BE2C (cell line): ENCODE measurements around the gene GNAI1.

Source experiments
- DNase-seq: peaks from one replicate; pipeline ENCODE4 v3.0.0-alpha.2; 2020
- H3K27me3 ChIP-seq: fragments of 250-450 bp; sonication (Bioruptor Pico); 2 replicates; pipeline ENCODE4 v1.5.1; 2020; ENCODE audit warnings: mild to moderate bottlenecking
- H3K36me3 ChIP-seq: fragments of 250-450 bp; sonication (Bioruptor Pico); 2 replicates; pipeline ENCODE4 v1.5.1; 2020; ENCODE audit warnings: mild to moderate bottlenecking
- H3K4me1 ChIP-seq: fragments of 250-450 bp; sonication (Bioruptor Pico); 2 replicates; pipeline ENCODE4 v1.5.1; 2020
- H3K4me3 ChIP-seq: 2 replicates; pipeline ENCODE4 v1.5.1; 2011; ENCODE audit warnings: low read depth, low read length
- H3K9me3 ChIP-seq: fragments of 250-450 bp; sonication (Bioruptor Pico); 2 replicates; pipeline ENCODE4 v1.5.1; 2020
- TF ChIP-seq, protein P1 (sequence below): IDR thresholded peaks from 2 replicates; pipeline ENCODE4 v1.5.1; 2012; ENCODE audit warnings: mild to moderate bottlenecking, low read depth, low read length

GNAI1 gene

DNA sequence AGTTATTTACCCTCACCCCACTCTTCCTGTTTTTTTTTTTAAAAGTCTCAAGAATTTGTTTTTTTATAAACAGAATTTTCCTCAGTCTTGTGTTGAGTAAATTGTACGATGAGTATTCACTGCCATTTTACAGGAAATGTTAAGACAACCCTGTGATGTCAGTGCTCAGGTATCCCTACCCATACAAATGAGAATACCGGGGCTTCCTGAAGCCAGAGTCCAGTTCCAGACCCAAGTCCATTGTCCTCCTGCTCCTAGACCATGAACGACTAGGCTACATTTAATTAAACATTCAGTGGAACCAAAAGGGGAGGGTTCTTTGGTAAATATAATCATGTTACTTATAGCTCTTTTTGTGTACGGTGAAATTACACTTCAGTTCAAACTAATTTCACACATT, 79.2 kb downstream of the GNAI1 start:
- Histone ChIP-seq H3K36me3 (peaks cover 7% of the 10 kb centered on the region), H3K9me3 (no peaks in the 10 kb centered on the region), H3K4me3 (no peak overlapping the region), H3K27me3 (no peaks in the 10 kb centered on the region), H3K4me1 (no peaks in the 10 kb centered on the region)
- no peak for DNase-seq
- TF ChIP-seq, protein P1, sequence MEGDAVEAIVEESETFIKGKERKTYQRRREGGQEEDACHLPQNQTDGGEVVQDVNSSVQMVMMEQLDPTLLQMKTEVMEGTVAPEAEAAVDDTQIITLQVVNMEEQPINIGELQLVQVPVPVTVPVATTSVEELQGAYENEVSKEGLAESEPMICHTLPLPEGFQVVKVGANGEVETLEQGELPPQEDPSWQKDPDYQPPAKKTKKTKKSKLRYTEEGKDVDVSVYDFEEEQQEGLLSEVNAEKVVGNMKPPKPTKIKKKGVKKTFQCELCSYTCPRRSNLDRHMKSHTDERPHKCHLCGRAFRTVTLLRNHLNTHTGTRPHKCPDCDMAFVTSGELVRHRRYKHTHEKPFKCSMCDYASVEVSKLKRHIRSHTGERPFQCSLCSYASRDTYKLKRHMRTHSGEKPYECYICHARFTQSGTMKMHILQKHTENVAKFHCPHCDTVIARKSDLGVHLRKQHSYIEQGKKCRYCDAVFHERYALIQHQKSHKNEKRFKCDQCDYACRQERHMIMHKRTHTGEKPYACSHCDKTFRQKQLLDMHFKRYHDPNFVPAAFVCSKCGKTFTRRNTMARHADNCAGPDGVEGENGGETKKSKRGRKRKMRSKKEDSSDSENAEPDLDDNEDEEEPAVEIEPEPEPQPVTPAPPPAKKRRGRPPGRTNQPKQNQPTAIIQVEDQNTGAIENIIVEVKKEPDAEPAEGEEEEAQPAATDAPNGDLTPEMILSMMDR, result no peak

DNA sequence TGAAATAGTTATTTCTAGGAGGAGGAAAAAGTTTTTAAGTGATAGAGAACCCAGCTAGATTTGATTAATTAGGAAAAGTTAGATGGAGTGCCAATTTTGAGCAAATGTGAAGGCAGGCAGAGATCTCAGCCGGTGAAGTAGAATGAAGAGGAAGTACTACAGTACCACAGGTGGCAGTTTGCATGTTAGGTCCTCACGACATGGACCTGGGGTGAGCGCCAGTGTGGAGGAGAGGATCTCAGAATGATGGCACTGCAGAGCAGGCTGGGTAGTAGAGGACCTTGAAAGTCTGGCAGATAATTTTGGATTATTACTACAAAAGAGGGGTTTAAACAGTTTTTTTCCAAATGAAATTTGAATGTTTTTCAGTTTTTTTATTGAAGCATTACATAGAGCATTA, 81.1 kb downstream of the GNAI1 start:
- no peak for DNase-seq
- Histone ChIP-seq H3K9me3 (no peaks in the 10 kb centered on the region), H3K4me3 (no peak overlapping the region), H3K27me3 (no peaks in the 10 kb centered on the region), H3K4me1 (no peaks in the 10 kb centered on the region), H3K36me3 (peaks cover 7% of the 10 kb centered on the region)
- TF ChIP-seq, protein P1, result no peak

DNA sequence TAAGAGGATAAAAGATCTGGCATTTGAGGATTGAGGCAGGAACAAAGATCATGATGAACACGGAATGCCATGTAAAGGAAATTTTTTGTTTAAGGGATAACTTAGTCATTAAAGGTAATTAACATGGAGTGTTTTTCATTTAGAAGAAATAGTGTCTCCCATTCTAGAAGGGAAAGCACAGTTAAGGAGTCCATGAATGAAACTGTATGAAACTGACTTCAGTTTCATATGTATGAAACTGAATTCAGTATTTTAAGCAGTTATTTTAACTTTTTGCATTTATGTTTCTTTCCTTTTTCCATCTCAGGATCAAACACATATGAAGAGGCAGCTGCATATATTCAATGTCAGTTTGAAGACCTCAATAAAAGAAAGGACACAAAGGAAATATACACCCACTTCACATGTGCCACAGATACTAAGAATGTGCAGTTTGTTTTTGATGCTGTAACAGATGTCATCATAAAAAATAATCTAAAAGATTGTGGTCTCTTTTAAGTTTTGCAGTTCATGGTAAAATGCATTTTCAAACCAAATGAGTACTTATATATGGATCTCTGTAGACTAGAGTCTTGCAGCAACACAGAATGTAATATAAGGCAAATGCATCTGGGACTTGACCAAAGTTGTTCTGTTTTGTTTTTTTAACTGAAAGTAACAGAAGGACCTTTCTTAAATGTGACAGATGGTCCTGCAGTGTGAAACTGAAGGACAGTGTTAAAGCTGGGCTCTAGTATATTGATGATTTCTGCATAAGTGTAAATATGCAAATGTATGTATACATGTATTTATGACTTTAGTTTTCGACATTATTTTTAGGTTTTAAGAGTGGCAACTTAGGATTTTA, 82.6 kb downstream of the GNAI1 start:
- H3K36me3 ChIP-seq, result peaks cover 7% of the 10 kb centered on the region

DNA sequence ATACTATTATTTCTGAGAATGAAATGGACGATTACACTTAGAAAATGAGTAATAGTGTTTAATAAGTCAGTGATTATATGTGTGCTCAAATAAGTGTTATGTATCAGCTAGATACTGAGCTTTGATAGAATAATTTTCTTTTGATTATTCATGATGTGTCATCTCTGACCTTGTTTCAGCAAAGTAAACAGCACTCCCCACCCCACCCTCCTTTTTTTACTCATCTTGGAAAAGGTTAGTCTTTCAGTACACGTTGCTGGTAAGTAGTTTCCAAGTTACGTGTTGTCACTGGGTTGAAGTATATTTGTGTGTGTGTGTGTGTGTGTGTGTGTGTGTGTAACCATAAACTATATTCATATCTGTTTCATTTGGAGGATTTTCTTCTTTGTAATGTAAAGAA, 84.1 kb downstream of the GNAI1 start:
- H3K4me3 ChIP-seq, result no peak overlapping the region
- H3K36me3 ChIP-seq, result peaks cover 4% of the 10 kb centered on the region
- H3K9me3 ChIP-seq, result no peaks in the 10 kb centered on the region
- TF ChIP-seq, protein P1, result no peak
- DNase-seq, result no peak
- H3K27me3 ChIP-seq, result no peaks in the 10 kb centered on the region
- no peaks in the 10 kb centered on the region for H3K4me1 ChIP-seq

More for the DNA sequence above, 82.6 kb downstream of the GNAI1 start:
- Histone ChIP-seq H3K4me3 (no peak overlapping the region), H3K9me3 (no peaks in the 10 kb centered on the region), H3K27me3 (no peaks in the 10 kb centered on the region), H3K4me1 (no peaks in the 10 kb centered on the region)
- TF ChIP-seq, protein P1, result no peak
- no peak for DNase-seq

DNA sequence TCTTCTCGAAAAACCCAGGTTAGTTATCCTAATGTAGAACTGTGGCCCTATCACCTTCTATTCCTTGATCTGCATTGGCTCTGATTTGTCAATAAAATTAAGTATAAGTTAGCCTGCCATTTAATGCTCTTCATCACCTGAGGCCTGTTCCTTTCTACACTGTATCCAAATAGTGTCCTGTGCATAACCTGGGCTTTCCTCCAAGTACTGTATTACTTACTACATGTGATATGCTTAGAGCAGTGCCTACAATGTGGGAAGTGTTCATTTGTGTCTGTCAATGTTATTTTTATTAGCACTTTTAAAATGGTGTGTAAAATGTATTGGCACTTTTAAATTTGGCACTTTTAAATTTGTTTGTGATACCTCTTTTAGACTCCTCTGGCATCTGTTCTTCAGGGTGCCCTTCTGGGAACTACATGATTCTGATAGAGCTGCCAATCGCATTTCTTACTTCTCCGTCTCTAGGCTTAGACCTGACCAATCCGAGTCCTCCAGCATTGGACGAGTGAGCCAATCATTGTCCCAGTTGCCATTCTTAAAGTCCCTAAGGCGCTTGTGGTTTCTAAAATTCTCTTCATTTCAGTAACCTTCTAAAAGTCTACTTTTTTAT, 85.5 kb downstream of the GNAI1 start:
- H3K4me1 ChIP-seq, result no peaks in the 10 kb centered on the region
- H3K4me3 ChIP-seq, result no peak overlapping the region
- no peak for DNase-seq
- no peaks in the 10 kb centered on the region for H3K27me3 ChIP-seq
- TF ChIP-seq, protein P1, result no peak
- H3K9me3 ChIP-seq, result no peaks in the 10 kb centered on the region
- peaks cover 4% of the 10 kb centered on the region for H3K36me3 ChIP-seq

DNA sequence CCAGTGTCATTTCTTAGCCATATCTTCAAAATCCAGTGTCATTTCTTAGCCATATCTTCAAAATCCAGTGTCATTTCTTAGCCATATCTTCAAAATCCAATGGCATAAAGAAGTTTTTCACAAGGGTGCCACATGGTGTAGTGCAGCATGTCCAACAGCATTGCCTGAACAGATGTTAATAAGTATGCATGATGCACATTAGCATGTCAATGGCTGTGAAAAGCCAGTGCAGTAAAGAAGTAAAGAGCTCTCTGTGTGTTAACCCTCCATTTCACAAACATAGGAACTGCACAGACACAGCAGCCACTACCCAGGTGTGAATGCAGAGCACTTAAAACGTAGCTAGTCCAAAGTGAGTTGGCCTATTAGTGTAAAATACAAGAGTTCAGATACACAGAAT, 89.8 kb downstream of the GNAI1 start:
- Histone ChIP-seq H3K4me1 (no peaks in the 10 kb centered on the region), H3K9me3 (no peaks in the 10 kb centered on the region), H3K27me3 (no peaks in the 10 kb centered on the region), H3K36me3 (no peaks in the 10 kb centered on the region; the same call in 1 of the 2 replicates), H3K4me3 (no peak overlapping the region)
- TF ChIP-seq, protein P1, result no peak
- DNase-seq, result no peak
